Ascending aorta (tissue), 2 donors: ENCODE results near the gene KCNE3. TPM values are rescaled to one million over a fixed set of nuclear protein-coding genes. Genes with fewer than 3 reads are reported as not detected.
A peak's percentile ranks its signal among the peaks of the same experiment; 100 is the strongest.

Experiments used
- DNase-seq, 2 donors: peaks; one replicate each; pipeline ENCODE4 v3.0.0-alpha.2; 2019; ENCODE audit warnings: low spot score in 2 of 2
- H3K27ac ChIP-seq, 2 donors: fragments of 200-600 bp; sonication (generic); one replicate each; pipeline ENCODE4 v1.5.1; 2016 to 2017; ENCODE audit warnings: mild to moderate bottlenecking in 1 of 2
- H3K27me3 ChIP-seq: fragments of 200-600 bp; sonication (generic); one replicate; pipeline ENCODE4 v1.5.1; 2017
- H3K36me3 ChIP-seq, 2 donors: fragments of 200-600 bp; sonication (generic); one replicate each; pipeline ENCODE4 v1.5.1; 2016
- H3K4me1 ChIP-seq, 2 donors: fragments of 200-600 bp; sonication (generic); one replicate each; pipeline ENCODE4 v1.5.1; 2016 to 2017; ENCODE audit warnings: mild to moderate bottlenecking in 1 of 2
- H3K4me3 ChIP-seq, 2 donors: fragments of 200-600 bp; sonication (generic); one replicate each; pipeline ENCODE4 v1.5.1; 2016 to 2017; ENCODE audit warnings: mild to moderate bottlenecking in 1 of 2
- H3K9me3 ChIP-seq, 2 donors: fragments of 200-600 bp; sonication (generic); one replicate each; pipeline ENCODE4 v1.5.1; 2016
- intact Hi-C: fragments of 100-400 bp; cut with DNase I; formaldehyde crosslinking; loops from one replicate; pipeline ENCODE4 v1.15.1; 2023
- total RNA-seq: library from RNA; depleted of rRNA; stranded (reverse); fragments of >200 nt; gene quantifications from one replicate; pipeline ENCODE4 v1.1.0, GENCODE V29; 2016
- TF ChIP-seq, protein P1 (sequence below), 3 experiments: fragments of 200-600 bp in 2 of 3; fragments of 450-650 bp in 1 of 3; sonication (generic) in 2 of 3; IDR thresholded peaks; one replicate each; pipeline ENCODE4 v1.5.1; 2016 to 2019; ENCODE audit warnings: antibody characterized with exemption in 3 of 3, mild to moderate bottlenecking in 1 of 3, moderate library complexity in 1 of 3

Gene KCNE3
- total RNA-seq, 1 donor from 2014 or later = not detected

GRCh38 chr11:74460065-74460464 is 7.3 kb downstream of the KCNE3 start:
- Histone ChIP-seq H3K4me3 (no peak overlapping the region), H3K27ac (no peak overlapping the region)
- intact Hi-C loops = loop anchor here (10.0 kb wide), 1 partner anchor 265 kb away; no protein-coding TSS in a partner anchor

GRCh38 chr11:74459584-74459983 is 7.8 kb downstream of the KCNE3 start:
- Histone ChIP-seq H3K27me3 (no peaks in the 10 kb centered on the region), H3K9me3 (no peaks in the 10 kb centered on the region), H3K4me1 (no peaks in the 10 kb centered on the region), H3K27ac (no peak overlapping the region), H3K36me3 (no peaks in the 10 kb centered on the region), H3K4me3 (no peak overlapping the region)
- DNase-seq = peak in 1 of 2 donors; percentile 13
- intact Hi-C loops = no loop called here
- TF ChIP-seq, protein P1, sequence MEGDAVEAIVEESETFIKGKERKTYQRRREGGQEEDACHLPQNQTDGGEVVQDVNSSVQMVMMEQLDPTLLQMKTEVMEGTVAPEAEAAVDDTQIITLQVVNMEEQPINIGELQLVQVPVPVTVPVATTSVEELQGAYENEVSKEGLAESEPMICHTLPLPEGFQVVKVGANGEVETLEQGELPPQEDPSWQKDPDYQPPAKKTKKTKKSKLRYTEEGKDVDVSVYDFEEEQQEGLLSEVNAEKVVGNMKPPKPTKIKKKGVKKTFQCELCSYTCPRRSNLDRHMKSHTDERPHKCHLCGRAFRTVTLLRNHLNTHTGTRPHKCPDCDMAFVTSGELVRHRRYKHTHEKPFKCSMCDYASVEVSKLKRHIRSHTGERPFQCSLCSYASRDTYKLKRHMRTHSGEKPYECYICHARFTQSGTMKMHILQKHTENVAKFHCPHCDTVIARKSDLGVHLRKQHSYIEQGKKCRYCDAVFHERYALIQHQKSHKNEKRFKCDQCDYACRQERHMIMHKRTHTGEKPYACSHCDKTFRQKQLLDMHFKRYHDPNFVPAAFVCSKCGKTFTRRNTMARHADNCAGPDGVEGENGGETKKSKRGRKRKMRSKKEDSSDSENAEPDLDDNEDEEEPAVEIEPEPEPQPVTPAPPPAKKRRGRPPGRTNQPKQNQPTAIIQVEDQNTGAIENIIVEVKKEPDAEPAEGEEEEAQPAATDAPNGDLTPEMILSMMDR (IDR thresholded peaks at IDR 0.05) = no peak

More at GRCh38 chr11:74460065-74460464, 7.3 kb downstream of the KCNE3 start:
- H3K36me3 ChIP-seq = no peaks in the 10 kb centered on the region
- H3K9me3 ChIP-seq = no peaks in the 10 kb centered on the region
- DNase-seq = peak in 1 of 2 donors; percentile 27
- no peaks in the 10 kb centered on the region for H3K27me3 ChIP-seq
- TF ChIP-seq, protein P1 (IDR thresholded peaks at IDR 0.05) = no peak
- no peaks in the 10 kb centered on the region for H3K4me1 ChIP-seq

DNA sequence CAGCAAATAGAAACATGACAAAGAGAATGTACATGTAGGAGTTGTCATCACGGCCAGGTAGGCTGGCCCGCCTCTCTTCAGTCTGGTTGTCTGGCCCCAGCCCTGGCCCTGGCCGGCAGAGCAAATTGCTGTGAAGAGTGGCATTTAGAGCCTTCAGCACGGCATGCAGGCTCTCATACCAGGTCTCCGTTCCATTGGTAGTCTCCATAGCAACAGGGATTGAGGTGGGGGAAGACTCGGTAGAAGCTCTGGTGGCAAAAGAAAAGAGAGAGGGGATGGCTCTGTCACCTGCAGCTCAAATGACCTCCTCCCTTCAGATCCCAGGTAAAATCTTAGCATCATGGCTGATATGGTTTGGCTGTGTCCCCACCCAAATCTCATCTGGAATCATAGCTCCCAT is 10.0 kb downstream of the KCNE3 start:
- H3K4me3 ChIP-seq = no peak overlapping the region
- TF ChIP-seq, protein P1 (IDR thresholded peaks at IDR 0.05) = no peak
- H3K4me1 ChIP-seq = no peaks in the 10 kb centered on the region
- no peaks in the 10 kb centered on the region for H3K9me3 ChIP-seq
- intact Hi-C loops = no loop called here
- no peak overlapping the region for H3K27ac ChIP-seq
- DNase-seq = no peak
- H3K36me3 ChIP-seq = no peaks in the 10 kb centered on the region
- no peaks in the 10 kb centered on the region for H3K27me3 ChIP-seq

- no peaks in the 10 kb centered on the region for H3K4me1 ChIP-seq
- intact Hi-C loops = loop anchor here (1.0 kb wide), 1 partner anchor 286 kb away; no protein-coding TSS in a partner anchor
- no peak overlapping the region for H3K27ac ChIP-seq
- no peaks in the 10 kb centered on the region for H3K27me3 ChIP-seq
- no peak overlapping the region for H3K4me3 ChIP-seq
- no peaks in the 10 kb centered on the region for H3K36me3 ChIP-seq
- DNase-seq = peak in 1 of 2 donors; percentile 72
- TF ChIP-seq, protein P1 (IDR thresholded peaks at IDR 0.05) = peak; percentile 45 to 73 (median 55)
- H3K9me3 ChIP-seq = no peaks in the 10 kb centered on the region
Measured at GRCh38 chr11:74453373-74453975, 13.9 kb downstream of the KCNE3 start.

- intact Hi-C loops = no loop called here
- H3K9me3 ChIP-seq = no peaks in the 10 kb centered on the region
Measured at GRCh38 chr11:74452366-74452765, 15.0 kb downstream of the KCNE3 start.

More at GRCh38 chr11:74452366-74452765, 15.0 kb downstream of the KCNE3 start:
- H3K27me3 ChIP-seq = no peaks in the 10 kb centered on the region
- no peaks in the 10 kb centered on the region for H3K36me3 ChIP-seq
- H3K4me1 ChIP-seq = no peaks in the 10 kb centered on the region
- DNase-seq = no peak
- no peak overlapping the region for H3K4me3 ChIP-seq
- TF ChIP-seq, protein P1 (IDR thresholded peaks at IDR 0.05) = no peak
- H3K27ac ChIP-seq = no peak overlapping the region
